CD4-positive, alpha-beta T cell treated with Interleukin-15 for 1 hour (primary cell): Measurements from ENCODE around the gene GOLT1A.
A peak's percentile ranks its signal among the peaks of the same experiment; 100 is the strongest.

ENCODE experiments used
- DNase-seq: peaks from one replicate; pipeline ENCODE4 v3.0.0-alpha.2; 2020

GOLT1A gene

GRCh38 chr1:204190212-204191211 is 23.3 kb downstream of the GOLT1A start:
- DNase-seq, result peak; percentile 30

DNA sequence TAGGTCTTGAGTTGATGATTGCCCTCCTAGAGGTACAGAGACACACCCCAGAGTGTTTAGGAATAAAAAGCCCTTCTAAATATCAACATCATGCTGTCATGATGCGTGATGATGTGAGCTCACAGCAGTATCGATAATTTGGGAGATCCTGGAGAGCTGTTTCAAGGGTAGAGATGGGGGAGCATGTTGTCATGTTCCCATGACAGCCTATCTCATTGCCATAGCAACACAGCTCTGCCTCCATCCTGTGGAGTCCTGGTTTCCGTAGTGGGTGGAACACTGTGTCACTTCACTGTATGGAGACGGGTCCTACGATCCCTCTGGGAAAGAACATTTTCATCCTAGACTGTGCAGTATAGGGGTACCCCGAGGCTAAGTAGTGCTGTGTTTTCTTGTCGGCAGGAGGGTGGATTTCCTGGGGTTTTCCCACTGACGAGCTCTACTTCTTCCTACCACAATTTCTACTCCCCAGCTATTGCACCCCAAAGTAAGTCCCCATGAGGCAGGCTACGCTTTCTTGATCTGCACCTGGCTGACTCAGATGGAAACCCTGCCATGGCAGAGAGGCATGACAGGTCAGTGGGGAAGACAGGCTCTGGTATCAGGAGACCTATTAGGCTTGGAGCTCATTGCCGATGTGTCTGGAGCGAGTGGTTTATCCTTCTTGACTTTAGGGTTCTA is 24.7 kb downstream of the GOLT1A start:
- DNase-seq, result no peak

DNA sequence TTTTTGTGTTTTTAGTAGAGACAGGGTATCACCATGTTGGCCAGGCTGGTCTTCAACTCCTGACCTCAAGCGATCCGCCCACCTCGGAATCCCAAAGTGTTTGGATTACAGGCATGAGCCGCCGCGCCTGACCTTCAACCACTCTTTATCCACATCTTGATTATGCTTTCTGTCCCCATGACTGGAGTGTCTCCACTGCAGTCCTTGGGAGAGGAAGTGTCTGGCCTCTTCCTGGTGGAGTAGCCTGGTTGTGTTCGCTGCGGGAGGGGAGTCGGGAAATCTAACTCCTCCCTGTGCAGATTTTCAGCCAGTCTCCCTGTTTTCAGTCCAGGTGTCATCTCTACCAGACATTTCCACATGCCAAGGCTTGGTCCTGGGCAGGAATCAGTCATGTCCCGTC is 27.2 kb downstream of the GOLT1A start:
- DNase-seq, result no peak

GRCh38 chr1:204181116-204181515 is 32.7 kb downstream of the GOLT1A start:
- no peak for DNase-seq

DNA sequence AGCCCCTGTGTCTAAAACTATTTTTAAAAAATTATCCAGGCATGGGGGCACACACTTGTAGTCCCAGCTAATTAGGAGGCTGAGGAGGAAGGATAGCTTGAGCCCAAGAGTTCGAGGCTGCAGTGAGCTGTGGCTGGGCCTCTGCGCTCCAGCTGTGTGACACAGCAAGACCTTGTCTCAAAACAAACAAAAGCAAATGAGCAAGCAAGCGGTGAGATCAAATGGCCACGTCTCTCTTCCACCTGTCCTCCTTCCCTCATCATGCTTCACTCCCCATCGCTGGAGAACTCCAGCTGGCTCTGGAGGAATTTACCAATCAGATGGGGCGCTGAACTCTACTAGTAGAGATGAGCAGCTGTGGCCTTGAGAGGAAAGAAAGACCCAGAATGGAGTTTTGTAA is 33.7 kb downstream of the GOLT1A start:
- DNase-seq, result no peak

GRCh38 chr1:204178487-204179281 is 35.1 kb downstream of the GOLT1A start:
- DNase-seq, result no peak

- DNase-seq, result no peak
Observed at GRCh38 chr1:204177133-204177532, 36.7 kb downstream of the GOLT1A start.

DNA sequence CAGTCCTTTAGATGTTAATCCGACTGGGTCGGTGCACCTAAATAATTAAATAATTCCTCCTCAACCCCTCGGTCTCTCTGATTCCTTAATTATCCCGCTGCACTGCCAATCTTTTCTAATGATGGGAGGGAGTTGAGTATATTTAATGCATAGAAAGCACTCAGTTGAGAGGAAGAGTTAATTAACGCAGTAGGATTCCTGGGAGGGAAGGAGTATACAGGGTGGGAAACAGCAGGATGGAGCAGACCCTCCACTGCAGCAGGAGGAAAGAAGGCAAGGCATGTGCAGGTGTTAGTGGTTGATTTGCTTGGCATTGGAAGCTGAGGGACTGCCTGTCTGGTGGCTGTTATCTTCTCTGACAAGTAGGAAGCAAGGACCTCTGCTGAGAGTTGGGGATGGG is 37.7 kb downstream of the GOLT1A start:
- DNase-seq, result no peak

DNA sequence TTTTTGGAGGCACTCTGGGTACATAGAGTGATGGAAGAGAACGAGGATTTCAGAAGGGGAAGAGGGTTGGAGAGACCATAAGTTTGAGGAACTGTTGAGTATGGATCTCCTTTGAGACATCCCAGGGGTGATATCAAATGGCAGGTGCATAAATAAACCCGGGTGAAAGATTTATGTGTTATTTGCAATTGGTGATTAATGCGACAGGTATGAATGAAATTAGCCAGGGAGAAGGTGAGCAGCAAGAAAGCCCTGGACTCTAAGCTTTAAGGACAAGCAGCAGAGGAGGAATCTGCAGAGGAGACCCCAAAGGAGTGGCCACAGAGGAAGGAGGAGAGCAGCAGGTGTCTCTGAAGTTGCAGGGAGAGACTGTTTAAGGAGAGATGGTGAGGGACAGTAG is 38.8 kb downstream of the GOLT1A start:
- no peak for DNase-seq

DNA sequence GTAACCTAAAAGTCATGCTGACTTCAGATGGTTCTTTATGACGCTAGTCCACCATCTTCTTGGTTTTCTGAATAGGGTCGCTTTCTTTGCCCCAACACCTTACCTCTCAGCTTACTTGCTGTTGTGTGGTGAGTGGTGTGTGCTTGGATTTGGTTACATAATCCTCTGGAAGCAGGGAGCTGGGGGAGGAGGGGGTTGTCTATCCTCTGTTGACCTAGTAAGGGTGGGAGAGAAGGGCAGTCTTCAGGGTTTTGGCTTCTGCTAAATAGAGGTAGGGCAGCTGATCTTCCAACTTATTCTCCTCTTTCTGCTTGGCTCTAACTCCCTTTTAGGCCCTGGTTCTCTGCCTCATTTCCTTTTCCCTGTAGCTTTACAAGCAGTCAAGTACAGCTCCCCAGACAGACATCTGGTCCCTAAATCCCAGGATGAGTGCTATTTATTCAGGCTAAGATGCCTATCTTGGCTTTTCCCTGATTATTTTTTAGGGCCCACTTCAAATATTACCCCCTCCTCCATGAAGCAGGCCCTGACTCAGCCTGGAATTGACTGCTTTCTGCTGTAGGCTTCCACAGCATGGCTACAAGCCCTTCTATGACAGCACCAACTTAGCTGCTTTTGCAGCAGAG is 41.3 kb downstream of the GOLT1A start:
- no peak for DNase-seq

GRCh38 chr1:204171751-204172178 is 42.0 kb downstream of the GOLT1A start:
- no peak for DNase-seq

- no peak for DNase-seq
Observed at GRCh38 chr1:204170494-204171155, 43.2 kb downstream of the GOLT1A start.

- no peak for DNase-seq
Observed at GRCh38 chr1:204169858-204170257, 43.9 kb downstream of the GOLT1A start.

DNA sequence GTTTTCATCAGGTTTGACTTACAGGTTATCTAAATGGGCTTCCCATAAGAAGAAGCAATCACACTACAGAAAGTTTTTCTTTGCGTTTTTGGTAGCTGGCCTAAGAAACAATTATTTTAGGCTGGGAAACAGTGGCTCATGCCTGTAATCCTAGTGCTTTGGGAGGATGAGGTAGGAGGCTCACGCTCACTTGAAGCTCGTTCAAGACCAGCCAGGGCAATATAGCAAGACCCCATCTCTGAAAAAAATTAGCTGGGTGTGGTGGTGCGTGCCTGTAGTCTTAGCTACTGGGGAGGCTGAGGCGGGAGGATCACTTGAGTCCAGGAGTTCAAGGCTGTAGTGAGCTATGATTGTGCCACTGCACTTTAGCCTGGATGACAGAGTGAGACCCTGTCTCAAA is 46.1 kb downstream of the GOLT1A start:
- no peak for DNase-seq

GRCh38 chr1:204166219-204166618 is 47.6 kb downstream of the GOLT1A start, which contains the start of gene REN:
Gene REN, minus strand, starts transcription at chr1:204166337. Its CDS starts 44 bp downstream, at chr1:204166293.
- DNase-seq, result no peak

GRCh38 chr1:204162494-204163074 is 51.2 kb downstream of the GOLT1A start:
- peak; percentile 71 for DNase-seq

DNA sequence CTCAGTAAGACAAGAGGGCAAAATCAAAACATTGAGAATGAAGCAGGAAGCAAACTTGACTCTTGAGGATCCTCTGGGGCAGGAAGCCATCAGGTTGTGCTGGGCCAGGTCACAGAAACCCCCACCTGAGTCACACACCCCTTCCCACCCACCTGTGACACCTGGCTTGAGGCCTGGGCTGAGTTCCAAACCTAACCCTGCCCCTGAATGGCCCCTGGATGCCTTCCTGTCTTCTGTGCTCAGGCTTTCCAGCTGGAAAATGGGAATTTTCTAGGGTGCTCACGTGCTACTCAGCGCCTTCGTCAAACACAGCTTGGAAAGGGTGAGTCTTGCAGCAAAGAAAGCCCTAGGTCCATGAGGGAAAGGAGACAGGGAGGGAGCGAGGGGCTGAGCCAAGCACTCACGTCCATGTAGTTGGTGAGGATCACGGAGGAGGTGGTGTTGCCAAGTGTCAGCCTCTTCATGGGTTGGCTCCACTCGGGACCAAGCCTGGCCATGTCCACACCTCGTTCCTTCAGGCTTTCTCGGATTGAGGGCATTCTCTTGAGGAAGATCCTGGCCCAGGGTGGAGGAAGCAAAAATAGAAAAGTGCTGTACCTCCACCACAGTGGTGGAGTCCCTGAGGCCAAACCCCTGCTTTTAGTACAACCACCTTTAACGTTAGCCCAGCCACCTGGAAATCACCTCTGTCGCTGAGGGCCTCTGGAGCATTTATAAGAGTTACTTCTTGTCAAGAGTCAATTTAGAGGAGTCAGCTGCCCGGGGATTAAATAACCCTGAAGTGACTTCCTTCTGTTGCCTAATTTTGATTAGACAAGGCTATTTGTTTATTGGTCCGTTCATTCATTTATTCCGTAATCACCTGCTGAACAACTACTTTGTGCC is 51.9 kb downstream of the GOLT1A start:
- DNase-seq, result no peak

- no peak for DNase-seq
Observed at GRCh38 chr1:204157962-204158361, 55.8 kb downstream of the GOLT1A start.

- no peak for DNase-seq
Observed at GRCh38 chr1:204155881-204156280, 57.9 kb downstream of the GOLT1A start.

DNA sequence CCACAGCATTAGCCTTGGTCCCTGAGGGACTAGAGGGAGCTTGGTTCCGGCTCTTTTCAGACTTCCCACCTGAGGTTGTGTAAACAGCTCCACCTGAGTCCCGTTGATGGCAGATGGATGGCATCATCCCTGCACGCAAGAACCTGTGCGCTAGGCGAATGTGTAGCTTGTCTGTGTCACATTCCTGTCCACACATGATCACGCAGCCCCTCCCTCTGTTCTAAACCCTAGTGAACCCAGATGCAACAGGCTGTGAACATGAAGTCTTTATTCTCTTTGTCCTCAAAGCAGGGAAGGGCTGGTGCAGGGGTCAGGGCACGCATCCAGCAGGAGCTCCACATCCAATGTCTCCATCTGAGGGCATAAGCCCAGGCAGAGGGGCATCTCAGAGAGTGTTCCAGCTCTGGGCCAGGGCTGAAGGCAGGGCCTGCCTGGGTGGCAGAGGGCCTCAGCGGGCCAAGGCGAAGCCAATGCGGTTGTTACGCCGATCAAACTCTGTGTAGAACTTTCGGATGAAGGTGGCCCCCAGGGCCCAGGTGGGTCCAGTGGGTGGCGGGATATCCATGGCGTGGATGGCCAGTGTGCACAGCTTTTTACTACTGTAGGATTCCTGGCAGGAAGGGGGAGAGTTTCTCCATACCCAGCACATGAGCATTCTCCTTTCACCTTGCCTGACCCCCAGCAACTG is 59.1 kb downstream of the GOLT1A start:
- no peak for DNase-seq
